Sigmoid colon (tissue), 7 donors: ENCODE data around the gene FBF1. TPM values are rescaled to one million over a fixed set of nuclear protein-coding genes. Genes with fewer than 3 reads are reported as not detected.
"Not testable (repeated sequence)": the region's sequence is repeated elsewhere in the genome, so short reads cannot be mapped to it uniquely, and the experiment has no call there.

Source experiments
- DNase-seq: peaks from one replicate; pipeline ENCODE4 v3.0.0-alpha.2; 2019
- H3K27ac ChIP-seq, 4 donors: fragments of 200-600 bp; sonication (generic); one replicate each; pipeline ENCODE4 v1.5.1; 2016 to 2019; ENCODE audit warnings: mild to moderate bottlenecking in 1 of 4
- H3K27me3 ChIP-seq, 3 donors: fragments of 200-600 bp; sonication (generic); one replicate each; pipeline ENCODE4 v1.5.1; 2019; ENCODE audit warnings: mild to moderate bottlenecking in 1 of 3
- H3K36me3 ChIP-seq, 4 donors: fragments of 200-600 bp; sonication (generic); one replicate each; pipeline ENCODE4 v1.5.1; 2016 to 2019
- H3K4me1 ChIP-seq, 4 donors: fragments of 200-600 bp; sonication (generic); one replicate each; pipeline ENCODE4 v1.5.1; 2017 to 2019
- H3K4me3 ChIP-seq, 4 donors: fragments of 200-600 bp; sonication (generic); one replicate each; pipeline ENCODE4 v1.5.1; 2017 to 2019; ENCODE audit warnings: mild to moderate bottlenecking in 2 of 4, moderate library complexity in 1 of 4
- H3K9me3 ChIP-seq, 4 donors: fragments of 200-600 bp in 3 of 4; sonication (generic) in 3 of 4; one replicate each; pipeline versions ENCODE4 v1.5.1 to v1.6.1; 2013 to 2019
- EP300 ChIP-seq, 4 donors: sonication (generic); formaldehyde crosslinking; IDR thresholded peaks; one replicate each; pipeline ENCODE4 v1.6.1; 2017; ENCODE audit warnings: antibody characterized with exemption in 4 of 4
- POLR2A ChIP-seq, 2 donors: fragments of 450-650 bp; IDR thresholded peaks; one replicate each; pipeline ENCODE4 v1.6.1; 2016; ENCODE audit warnings: antibody characterized with exemption in 2 of 2, mild to moderate bottlenecking in 2 of 2, moderate library complexity in 2 of 2
- POLR2AphosphoS5 ChIP-seq, 4 donors: sonication (generic); formaldehyde crosslinking; IDR thresholded peaks; one replicate each; pipeline ENCODE4 v1.6.1; 2017; ENCODE audit warnings: antibody characterized with exemption in 4 of 4
- WGBS, 2 donors: extraction: QIAGEN DNeasy Blood & Tissue Kit; methylation state at CpG; one replicate each; pipeline ENCODE4 v1.1.7; 2013; 5-methylcytosine and 5-hydroxymethylcytosine counted together
- intact Hi-C: fragments of 100-400 bp; cut with DNase I; formaldehyde crosslinking; loops from one replicate; pipeline ENCODE4 v1.15.1; 2023
- polyA plus RNA-seq, 3 donors: library from polyadenylated mRNA; stranded (reverse); fragments of 200-250 nt; gene quantifications; one replicate each; pipeline ENCODE4 v1.2.3, GENCODE V29; 2013
- total RNA-seq, 4 donors: library from RNA; depleted of rRNA; stranded (reverse); fragments of >200 nt; gene quantifications; one replicate each; pipeline ENCODE4 v1.1.0, GENCODE V29; 2016
- TF ChIP-seq, protein P1 (sequence below), 4 experiments: fragments of 450-650 bp in 3 of 4; fragments of 200-600 bp in 1 of 4; IDR thresholded peaks; one replicate each; pipeline ENCODE4 v1.5.1; 2016 to 2019; ENCODE audit warnings: antibody characterized with exemption in 4 of 4, mild to moderate bottlenecking in 3 of 4, moderate library complexity in 2 of 4
- donor health status: healthy with polysubstance abuse.
- donor health status: Bipolar disorder and iron deficiency.
- donor health status: healthy.

FBF1 gene
- total and polyA plus RNA-seq, 7 donors, result 1.2 to 16.6 (median 5.4) TPM

DNA sequence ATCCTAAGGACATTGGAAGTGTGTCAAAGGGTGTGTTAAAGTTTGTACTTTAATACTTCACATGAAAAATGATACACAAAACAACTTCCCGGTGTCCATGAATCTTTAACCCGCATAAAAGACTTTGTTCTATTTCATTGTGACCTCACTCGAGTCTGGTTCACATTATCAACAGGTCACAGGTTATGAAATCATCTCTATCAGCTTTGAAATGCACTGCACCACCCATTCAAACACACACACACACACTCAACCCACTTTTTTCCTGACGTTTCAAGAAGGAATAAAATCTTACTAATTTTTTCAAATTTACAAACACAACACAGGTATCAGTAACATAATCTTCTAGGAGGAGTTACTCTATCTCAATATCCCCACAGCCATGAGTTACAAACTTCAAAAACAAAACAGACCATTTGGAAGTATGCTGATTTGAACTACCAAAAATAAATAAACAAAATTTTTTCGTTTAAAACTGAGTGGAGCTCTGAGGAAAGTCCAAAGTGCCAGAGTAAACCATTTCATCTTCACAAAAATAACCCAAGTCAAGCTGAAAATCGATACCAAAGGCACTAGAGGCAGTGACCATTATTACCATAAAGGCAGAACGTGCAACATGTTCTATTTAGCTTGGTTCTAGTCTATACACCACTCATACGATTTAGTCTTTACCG, 35.5 kb upstream of the FBF1 start:
- Histone ChIP-seq H3K4me1 (peaks cover 0 to 40% (median 32%) of the 10 kb centered on the region in 4 donors), H3K27ac (no peak overlapping the region), H3K9me3 (no peaks in the 10 kb centered on the region), H3K4me3 (no peak overlapping the region), H3K27me3 (no peaks in the 10 kb centered on the region), H3K36me3 (peaks cover 0 to 25% (median 0%) of the 10 kb centered on the region in 4 donors)
- no peak for DNase-seq
- no peak for TF ChIP-seq POLR2A (IDR thresholded peaks at IDR 0.05)
- no peak for TF ChIP-seq EP300 (IDR thresholded peaks at IDR 0.05)
- no peak for TF ChIP-seq POLR2AphosphoS5 (IDR thresholded peaks at IDR 0.05)
- TF ChIP-seq, protein P1, sequence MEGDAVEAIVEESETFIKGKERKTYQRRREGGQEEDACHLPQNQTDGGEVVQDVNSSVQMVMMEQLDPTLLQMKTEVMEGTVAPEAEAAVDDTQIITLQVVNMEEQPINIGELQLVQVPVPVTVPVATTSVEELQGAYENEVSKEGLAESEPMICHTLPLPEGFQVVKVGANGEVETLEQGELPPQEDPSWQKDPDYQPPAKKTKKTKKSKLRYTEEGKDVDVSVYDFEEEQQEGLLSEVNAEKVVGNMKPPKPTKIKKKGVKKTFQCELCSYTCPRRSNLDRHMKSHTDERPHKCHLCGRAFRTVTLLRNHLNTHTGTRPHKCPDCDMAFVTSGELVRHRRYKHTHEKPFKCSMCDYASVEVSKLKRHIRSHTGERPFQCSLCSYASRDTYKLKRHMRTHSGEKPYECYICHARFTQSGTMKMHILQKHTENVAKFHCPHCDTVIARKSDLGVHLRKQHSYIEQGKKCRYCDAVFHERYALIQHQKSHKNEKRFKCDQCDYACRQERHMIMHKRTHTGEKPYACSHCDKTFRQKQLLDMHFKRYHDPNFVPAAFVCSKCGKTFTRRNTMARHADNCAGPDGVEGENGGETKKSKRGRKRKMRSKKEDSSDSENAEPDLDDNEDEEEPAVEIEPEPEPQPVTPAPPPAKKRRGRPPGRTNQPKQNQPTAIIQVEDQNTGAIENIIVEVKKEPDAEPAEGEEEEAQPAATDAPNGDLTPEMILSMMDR (IDR thresholded peaks at IDR 0.05), result no peak
- intact Hi-C loops, result no loop called here
- WGBS, 2 donors, result 31 to 69% methylated on average over 9 of the region's 9 CpGs

DNA sequence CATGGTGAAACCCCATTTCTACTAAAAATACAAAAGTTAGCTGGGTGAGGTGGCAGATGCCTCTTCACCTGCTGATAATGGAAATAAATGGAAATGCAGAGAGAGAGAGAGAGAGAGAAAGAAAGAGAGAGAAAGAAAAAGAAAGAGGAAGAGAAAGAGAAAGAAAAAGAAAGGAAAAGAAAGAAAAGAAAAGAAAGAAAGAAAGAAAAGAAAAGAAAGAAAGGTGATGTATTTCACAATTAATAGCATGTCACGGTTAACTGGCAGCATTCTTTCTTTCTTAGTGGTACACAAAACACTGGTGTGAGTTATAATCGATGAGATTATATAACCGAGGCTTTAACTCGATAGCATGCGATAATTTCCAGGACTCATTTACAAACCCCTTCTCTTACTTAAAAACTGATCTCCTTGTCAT, 34.9 kb upstream of the FBF1 start:
- Histone ChIP-seq H3K36me3 (peaks cover 0 to 30% (median 0%) of the 10 kb centered on the region in 4 donors), H3K27me3 (no peaks in the 10 kb centered on the region), H3K27ac (no peak overlapping the region), H3K4me1 (peaks cover 0 to 40% (median 32%) of the 10 kb centered on the region in 4 donors), H3K4me3 (no peak overlapping the region), H3K9me3 (no peaks in the 10 kb centered on the region)
- TF ChIP-seq, protein P1 (IDR thresholded peaks at IDR 0.05), result no peak
- TF ChIP-seq POLR2A (IDR thresholded peaks at IDR 0.05), result no peak
- WGBS, 2 donors, result 20 to 65% methylated on average over 5 of the region's 5 CpGs
- intact Hi-C loops, result no loop called here
- DNase-seq, result no peak

DNA sequence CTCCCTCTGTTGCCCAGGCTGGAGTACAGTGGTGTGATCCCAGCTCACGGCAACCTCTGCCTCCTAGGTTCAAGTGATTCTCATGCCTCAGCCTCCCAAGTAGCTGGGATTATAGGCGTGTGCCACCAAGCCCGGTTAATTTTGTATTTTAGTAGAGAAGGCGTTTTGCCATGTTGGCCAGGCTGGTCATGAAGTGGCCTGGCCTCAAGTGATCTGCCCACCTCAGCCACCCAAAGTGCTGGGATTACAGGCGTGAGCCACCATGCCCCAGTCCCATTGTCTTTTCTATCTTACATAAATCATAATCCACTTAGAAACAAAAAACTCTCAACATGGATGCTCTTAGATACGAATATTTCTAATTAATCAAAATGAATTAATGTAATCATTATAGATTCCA, 34.3 kb upstream of the FBF1 start:
- DNase-seq, H3K27ac ChIP-seq, H3K4me3 ChIP-seq, H3K27me3 ChIP-seq, intact Hi-C loops, H3K9me3 ChIP-seq: not testable (repeated sequence)
- 93% methylated on average over 6 of the region's 6 CpGs for WGBS, 2 donors
- Histone ChIP-seq H3K36me3 (peaks cover 0 to 30% (median 0%) of the 10 kb centered on the region in 4 donors), H3K4me1 (peaks cover 0 to 36% (median 28%) of the 10 kb centered on the region in 4 donors)

DNA sequence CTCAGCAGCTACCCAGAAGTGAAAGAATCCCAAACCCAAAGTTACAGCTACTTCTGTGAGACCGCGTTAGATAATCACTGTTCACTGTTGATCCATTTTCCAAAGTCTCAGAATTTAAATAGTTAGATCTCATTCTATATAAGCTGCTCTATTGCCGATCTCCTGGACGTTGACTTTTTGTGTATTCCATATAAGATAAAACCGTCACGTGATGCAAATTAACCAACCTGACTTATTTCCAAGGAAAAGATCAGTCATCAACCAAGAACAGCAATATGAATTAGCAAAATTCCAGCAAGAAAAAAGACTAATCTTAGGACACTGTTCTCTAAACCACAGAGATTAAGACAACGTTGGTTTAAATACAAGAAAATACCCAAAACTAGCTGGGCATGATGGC, 29.8 kb upstream of the FBF1 start:
- Histone ChIP-seq H3K4me1 (peaks cover 0 to 6% (median 2%) of the 10 kb centered on the region in 4 donors), H3K9me3 (no peaks in the 10 kb centered on the region), H3K27me3 (no peaks in the 10 kb centered on the region), H3K36me3 (peaks cover 0 to 40% (median 0%) of the 10 kb centered on the region in 4 donors), H3K4me3 (no peak overlapping the region), H3K27ac (no peak overlapping the region)
- intact Hi-C loops, result no loop called here
- no peak for DNase-seq
- TF ChIP-seq POLR2A (IDR thresholded peaks at IDR 0.05), result no peak
- TF ChIP-seq, protein P1 (IDR thresholded peaks at IDR 0.05), result no peak
- TF ChIP-seq POLR2AphosphoS5 (IDR thresholded peaks at IDR 0.05), result no peak
- TF ChIP-seq EP300 (IDR thresholded peaks at IDR 0.05), result no peak
- 92 to 93% methylated on average over 7 of the region's 7 CpGs for WGBS, 2 donors

DNA sequence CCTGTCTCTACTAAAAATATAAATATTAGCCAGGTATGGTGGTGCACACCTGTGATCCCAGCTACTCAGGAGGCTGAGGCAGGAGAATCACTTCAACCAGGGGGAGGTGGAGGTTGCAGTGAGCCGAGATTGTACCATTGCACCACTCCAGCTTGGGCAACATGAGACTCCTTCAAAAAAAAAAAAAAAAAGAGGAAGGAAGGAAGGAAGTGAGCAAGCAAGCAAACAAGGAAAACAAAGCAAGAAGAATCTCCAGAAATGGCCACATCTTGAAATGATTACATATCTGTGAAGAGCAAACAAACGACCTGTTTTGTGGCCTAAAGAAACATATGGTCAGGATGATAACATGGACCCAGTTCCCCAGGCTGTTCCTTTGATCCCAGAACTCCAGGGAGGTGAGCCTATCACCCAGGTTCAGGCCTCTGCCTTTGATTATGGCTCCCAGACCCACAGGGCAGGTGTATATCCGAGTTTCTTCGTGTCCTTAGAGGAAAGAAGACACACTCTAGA, 29.2 kb upstream of the FBF1 start:
- peaks cover 0 to 40% (median 0%) of the 10 kb centered on the region in 4 donors for H3K36me3 ChIP-seq
- intact Hi-C loops, result no loop called here
- DNase-seq, result no peak
- H3K27ac ChIP-seq, result no peak overlapping the region
- no peak for TF ChIP-seq POLR2A (IDR thresholded peaks at IDR 0.05)
- no peak for TF ChIP-seq EP300 (IDR thresholded peaks at IDR 0.05)
- TF ChIP-seq POLR2AphosphoS5 (IDR thresholded peaks at IDR 0.05), result no peak
- TF ChIP-seq, protein P1 (IDR thresholded peaks at IDR 0.05), result no peak
- no peaks in the 10 kb centered on the region for H3K9me3 ChIP-seq
- H3K4me1 ChIP-seq, result peaks cover 0 to under 1% (median 0%) of the 10 kb centered on the region in 4 donors
- no peaks in the 10 kb centered on the region for H3K27me3 ChIP-seq
- 65 to 74% methylated on average over 4 of the region's 4 CpGs for WGBS, 2 donors
- no peak overlapping the region for H3K4me3 ChIP-seq

DNA sequence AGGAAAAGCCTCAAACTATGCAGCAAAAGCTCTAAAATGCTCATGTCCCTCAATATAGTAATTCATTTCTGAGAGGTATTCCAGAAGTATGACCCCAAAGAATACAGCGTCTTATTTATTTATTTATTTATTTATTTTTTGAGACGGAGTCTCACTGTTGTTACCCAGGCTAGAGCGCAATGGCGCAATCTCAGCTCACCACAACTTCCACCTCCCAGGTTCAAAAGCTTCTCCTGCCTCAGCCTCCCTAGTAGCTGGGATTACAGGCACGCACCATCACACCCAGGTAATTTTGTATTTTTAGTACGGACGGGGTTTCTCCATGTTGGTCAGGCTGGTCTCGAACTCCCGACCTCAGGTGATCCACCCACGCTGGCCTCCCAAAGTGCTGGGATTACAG, 28.2 kb upstream of the FBF1 start:
- H3K27me3 ChIP-seq, intact Hi-C loops, H3K9me3 ChIP-seq, H3K4me3 ChIP-seq, H3K27ac ChIP-seq, H3K4me1 ChIP-seq, DNase-seq: not testable (repeated sequence)
- 86 to 93% methylated on average over 10 of the region's 10 CpGs for WGBS, 2 donors
- peaks cover 0 to 40% (median 0%) of the 10 kb centered on the region in 4 donors for H3K36me3 ChIP-seq
